Measurements from ENCODE around the gene NAB1. TPM values are rescaled to one million over a fixed set of nuclear protein-coding genes. Genes with fewer than 3 reads are reported as not detected.

Gene NAB1
- total RNA-seq, 1 donor from 2014 or later, result 71.6 TPM

DNA sequence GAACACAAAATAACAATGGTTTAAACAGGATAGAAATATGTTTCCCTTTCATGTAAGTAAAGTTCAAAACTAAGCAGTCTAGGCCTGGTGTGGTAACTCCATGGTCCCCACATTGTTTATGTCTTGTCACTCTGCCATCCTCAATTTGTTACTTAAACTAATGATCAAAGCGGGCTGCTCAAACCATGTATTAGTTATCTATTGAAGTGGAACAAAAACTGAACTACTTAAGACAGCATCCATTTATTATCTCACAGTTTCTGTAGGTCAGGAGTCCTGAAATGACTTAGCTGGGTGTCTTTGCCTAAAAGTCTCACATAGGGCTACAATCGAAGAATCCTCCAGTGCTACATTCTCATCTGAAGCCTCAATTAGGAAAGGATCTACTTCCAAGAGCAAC lies 91.6 kb downstream of the NAB1 start:
- no peaks in the 10 kb centered on the region for H3K4me1 Mint-ChIP-seq
- H3K9me3 Mint-ChIP-seq, result peaks cover 16% of the 10 kb centered on the region
- H3K36me3 Mint-ChIP-seq, result no peaks in the 10 kb centered on the region
- H3K27ac Mint-ChIP-seq, result no peak overlapping the region
- H3K27me3 Mint-ChIP-seq (ENCODE audit: low read depth), result no peaks in the 10 kb centered on the region
- H3K4me3 Mint-ChIP-seq, result no peak overlapping the region
- TF ChIP-seq, protein P1, sequence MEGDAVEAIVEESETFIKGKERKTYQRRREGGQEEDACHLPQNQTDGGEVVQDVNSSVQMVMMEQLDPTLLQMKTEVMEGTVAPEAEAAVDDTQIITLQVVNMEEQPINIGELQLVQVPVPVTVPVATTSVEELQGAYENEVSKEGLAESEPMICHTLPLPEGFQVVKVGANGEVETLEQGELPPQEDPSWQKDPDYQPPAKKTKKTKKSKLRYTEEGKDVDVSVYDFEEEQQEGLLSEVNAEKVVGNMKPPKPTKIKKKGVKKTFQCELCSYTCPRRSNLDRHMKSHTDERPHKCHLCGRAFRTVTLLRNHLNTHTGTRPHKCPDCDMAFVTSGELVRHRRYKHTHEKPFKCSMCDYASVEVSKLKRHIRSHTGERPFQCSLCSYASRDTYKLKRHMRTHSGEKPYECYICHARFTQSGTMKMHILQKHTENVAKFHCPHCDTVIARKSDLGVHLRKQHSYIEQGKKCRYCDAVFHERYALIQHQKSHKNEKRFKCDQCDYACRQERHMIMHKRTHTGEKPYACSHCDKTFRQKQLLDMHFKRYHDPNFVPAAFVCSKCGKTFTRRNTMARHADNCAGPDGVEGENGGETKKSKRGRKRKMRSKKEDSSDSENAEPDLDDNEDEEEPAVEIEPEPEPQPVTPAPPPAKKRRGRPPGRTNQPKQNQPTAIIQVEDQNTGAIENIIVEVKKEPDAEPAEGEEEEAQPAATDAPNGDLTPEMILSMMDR (IDR thresholded peaks at IDR 0.05; ENCODE audit: unreplicated experiment), result no peak
- DNase-seq (ENCODE audit: low spot score in 2 of 2, unreplicated experiment in 2 of 2), result no peak

Other genes with a start within 250 kb of the NAB1 start
- gene MFSD6, start 240.7 kb upstream of the NAB1 start, total RNA-seq, result 10.9 to 12.6 TPM (median 11.7 TPM) in 3 replicates
- gene NEMP2, start 114.4 kb upstream of the NAB1 start, total RNA-seq, result 17.6 to 21.1 TPM (median 18.9 TPM) in 3 replicates
- 185 to 192 TPM (median 190 TPM) in 3 replicates for gene GLS, start 231.7 kb downstream of the NAB1 start, total RNA-seq